Urinary bladder (tissue), 4 donors: ENCODE data around the gene CORO6. TPM values are rescaled to one million over a fixed set of nuclear protein-coding genes. Genes with fewer than 3 reads are reported as not detected.

Source experiments
- DNase-seq: peaks from one replicate; pipeline ENCODE4 v3.0.0-alpha.2; 2015; ENCODE audit errors: extremely low spot score
- H3K27ac ChIP-seq: one replicate; pipeline ENCODE4 v1.5.1; 2013; ENCODE audit warnings: low read depth, mild to moderate bottlenecking, moderate library complexity
- H3K36me3 ChIP-seq: one replicate; pipeline ENCODE4 v1.6.1; 2013; ENCODE audit warnings: mild to moderate bottlenecking, moderate library complexity; ENCODE audit not compliant: insufficient read depth
- H3K4me1 ChIP-seq: one replicate; pipeline ENCODE4 v1.6.1; 2013; ENCODE audit warnings: mild to moderate bottlenecking, moderate library complexity; ENCODE audit not compliant: insufficient read depth
- H3K4me3 ChIP-seq: one replicate; pipeline ENCODE4 v1.5.1; 2013; ENCODE audit warnings: low read depth, low read length
- WGBS: extraction: QIAGEN DNeasy Blood & Tissue Kit; methylation state at CpG from one replicate; pipeline ENCODE4 v1.1.7; 2013; 5-methylcytosine and 5-hydroxymethylcytosine counted together
- polyA plus RNA-seq: library from polyadenylated mRNA; stranded (reverse); fragments of 200-250 nt; gene quantifications from one replicate; pipeline ENCODE4 v1.2.3, GENCODE V29; 2013
- total RNA-seq: library from RNA; depleted of rRNA; stranded (reverse); fragments of >200 nt; gene quantifications from one replicate; pipeline ENCODE4 v1.2.3, GENCODE V29; 2014
- donor health status: healthy with polysubstance abuse.
- donor health status: healthy.

The CORO6 gene
- total and polyA plus RNA-seq, 2 donors, result 5.2 to 35.0 TPM

- no peak for DNase-seq
- Histone ChIP-seq H3K4me3 (no peak overlapping the region), H3K36me3 (peaks cover 4% of the 10 kb centered on the region), H3K4me1 (no peaks in the 10 kb centered on the region), H3K27ac (no peak overlapping the region)
- WGBS, result 93% methylated on average over 14 of the region's 14 CpGs
These were observed 43.9 kb downstream of the CORO6 start for GRCh38 chr17:29578626-29579485.

DNA sequence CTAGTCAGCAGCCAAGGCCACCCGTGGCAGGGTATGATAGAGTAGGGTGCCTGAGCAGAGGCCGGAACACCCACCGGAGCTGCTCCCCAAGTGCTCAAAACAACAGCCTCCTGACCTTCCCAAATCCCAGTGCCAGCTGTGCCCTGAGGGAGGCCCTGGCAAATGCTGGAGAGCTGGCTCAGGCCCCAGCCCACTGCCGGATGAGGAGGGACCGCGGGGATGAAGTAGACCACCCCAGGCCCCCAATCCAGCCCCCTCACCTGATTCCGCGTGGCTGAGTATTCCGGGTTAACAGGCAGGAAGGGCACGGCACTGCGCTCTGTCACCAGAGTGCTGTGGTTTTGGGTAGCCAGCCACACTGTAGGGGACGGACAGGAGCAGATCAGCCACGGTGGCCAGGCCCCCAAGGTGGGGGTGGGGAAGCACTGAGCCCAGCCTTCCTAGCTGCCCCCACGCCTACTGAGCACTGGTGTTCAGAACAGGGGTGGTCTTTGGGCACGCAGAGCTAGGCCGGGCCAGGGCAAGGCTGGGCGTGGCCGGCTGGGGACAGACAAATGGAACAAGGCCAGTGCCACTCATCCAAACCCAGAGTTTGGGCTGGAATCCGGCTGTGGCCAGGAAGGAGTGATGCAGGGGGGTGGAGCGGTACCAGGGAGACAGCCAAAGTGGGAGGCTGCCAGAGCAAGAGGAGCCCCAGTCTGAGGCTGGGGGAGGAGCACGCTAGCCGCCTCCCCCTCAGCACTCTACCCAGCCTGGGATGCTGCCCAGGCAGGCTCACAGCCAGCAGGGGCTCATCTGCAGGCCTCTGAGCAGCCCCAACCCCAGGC, 45.1 kb downstream of the CORO6 start:
- no peak overlapping the region for H3K4me3 ChIP-seq

DNA sequence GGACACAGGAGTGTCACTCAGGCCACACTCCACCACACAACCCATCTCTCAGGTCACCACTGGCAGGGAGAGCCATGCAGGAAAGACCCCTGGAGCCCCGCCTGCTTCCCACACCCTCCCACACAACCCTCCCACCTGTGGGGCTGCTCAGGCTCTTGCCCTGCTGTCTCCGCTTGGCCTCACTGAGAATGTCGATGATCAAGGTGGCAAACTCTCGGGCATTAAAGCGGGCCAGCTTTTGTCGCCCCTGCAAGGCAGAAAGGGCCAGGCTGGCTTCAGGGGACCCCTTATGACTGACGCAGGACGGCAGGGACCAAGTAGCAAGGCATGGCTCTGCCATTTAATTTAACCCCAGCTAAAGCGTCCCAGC, 45.7 kb downstream of the CORO6 start:
- Histone ChIP-seq H3K36me3 (peaks cover 4% of the 10 kb centered on the region), H3K4me1 (no peaks in the 10 kb centered on the region), H3K27ac (no peak overlapping the region), H3K4me3 (no peak overlapping the region)
- DNase-seq, result no peak
- 97% methylated on average over 9 of the region's 9 CpGs for WGBS

More for the DNA sequence above, 45.1 kb downstream of the CORO6 start:
- 68% methylated on average over 22 of the region's 22 CpGs for WGBS
- Histone ChIP-seq H3K27ac (no peak overlapping the region), H3K4me1 (no peaks in the 10 kb centered on the region), H3K36me3 (peaks cover 4% of the 10 kb centered on the region)
- DNase-seq, result no peak

DNA sequence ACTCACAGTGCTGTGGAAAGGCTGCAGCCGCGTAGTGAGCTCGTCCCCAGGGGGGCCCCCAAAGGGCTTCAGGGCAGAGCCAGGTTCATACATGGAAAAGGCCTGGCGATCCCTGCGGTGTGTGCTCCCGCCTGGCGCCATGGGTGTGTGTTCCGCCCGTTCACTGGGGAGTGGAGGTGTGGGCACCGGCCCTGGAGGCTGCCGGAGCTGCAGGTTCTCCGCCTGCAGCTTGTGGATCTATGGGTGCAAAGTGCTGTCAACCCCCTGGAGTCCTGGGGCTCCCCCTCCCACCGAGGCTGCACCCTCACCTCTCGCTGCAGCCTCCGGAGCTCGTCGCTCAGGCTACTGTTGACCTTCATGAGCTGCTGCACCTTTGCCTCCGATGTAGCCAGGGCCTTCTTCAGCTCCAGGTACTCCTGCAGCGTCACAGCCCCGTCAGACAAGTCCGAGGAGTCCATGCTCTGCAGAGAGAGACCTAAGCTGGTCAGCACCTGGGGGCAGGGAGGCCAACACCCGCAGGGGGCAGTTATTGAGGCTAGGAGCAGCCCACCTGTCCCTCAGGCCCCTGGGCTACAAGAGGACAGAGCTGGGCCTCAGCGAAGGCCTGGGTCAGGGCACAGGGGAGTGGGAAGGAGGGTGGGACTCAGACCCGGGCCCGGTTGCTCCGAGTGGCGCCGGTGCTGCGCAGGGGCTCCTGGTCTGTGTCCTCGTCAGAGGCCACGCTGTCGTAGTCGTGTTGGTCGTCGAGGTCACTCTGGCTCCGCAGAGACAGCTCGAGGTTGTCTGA, 46.3 kb downstream of the CORO6 start:
- 92% methylated on average over 37 of the region's 37 CpGs for WGBS
- Histone ChIP-seq H3K36me3 (peaks cover 4% of the 10 kb centered on the region), H3K4me3 (no peak overlapping the region)

DNA sequence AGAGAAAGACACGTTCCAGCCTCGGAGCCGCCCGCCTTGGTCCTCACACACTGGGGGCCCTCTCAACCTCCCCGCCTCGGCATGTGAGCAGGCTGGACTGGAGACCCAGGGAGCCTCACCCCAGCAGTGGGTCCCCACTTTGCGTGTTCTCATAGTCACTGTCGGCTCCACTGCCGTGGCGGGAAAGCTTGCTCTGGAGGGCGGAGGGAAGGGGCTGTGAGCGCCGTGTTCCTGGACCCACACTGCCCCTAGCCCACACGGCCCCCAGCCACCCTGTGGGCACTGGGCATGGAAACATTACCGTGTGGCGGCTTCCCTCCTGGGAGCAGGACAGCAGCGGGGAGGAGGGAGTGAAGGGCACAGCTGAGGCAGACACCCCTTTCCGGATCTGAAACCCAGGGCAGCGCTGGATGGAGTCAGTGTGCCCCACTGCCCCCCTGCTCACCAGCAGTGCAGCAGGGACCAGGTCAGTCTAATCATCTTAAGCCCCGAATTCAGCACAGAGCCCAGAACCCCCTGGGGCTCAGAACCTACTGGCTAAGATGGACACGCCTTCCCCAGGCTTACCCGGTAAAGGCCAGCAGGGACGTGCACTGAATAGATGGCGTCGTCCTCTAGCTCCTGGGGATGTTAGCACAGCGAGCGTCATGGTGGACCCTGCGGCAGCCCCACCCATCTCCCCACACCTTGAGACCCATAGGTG, 47.0 kb downstream of the CORO6 start:
- no peak overlapping the region for H3K27ac ChIP-seq
- H3K36me3 ChIP-seq, result peaks cover 4% of the 10 kb centered on the region
- H3K4me1 ChIP-seq, result no peaks in the 10 kb centered on the region
- 86% methylated on average over 28 of the region's 28 CpGs for WGBS
- H3K4me3 ChIP-seq, result no peak overlapping the region
- DNase-seq, result no peak

More for the DNA sequence above, 46.3 kb downstream of the CORO6 start:
- no peak overlapping the region for H3K27ac ChIP-seq
- DNase-seq, result no peak
- H3K4me1 ChIP-seq, result no peaks in the 10 kb centered on the region

DNA sequence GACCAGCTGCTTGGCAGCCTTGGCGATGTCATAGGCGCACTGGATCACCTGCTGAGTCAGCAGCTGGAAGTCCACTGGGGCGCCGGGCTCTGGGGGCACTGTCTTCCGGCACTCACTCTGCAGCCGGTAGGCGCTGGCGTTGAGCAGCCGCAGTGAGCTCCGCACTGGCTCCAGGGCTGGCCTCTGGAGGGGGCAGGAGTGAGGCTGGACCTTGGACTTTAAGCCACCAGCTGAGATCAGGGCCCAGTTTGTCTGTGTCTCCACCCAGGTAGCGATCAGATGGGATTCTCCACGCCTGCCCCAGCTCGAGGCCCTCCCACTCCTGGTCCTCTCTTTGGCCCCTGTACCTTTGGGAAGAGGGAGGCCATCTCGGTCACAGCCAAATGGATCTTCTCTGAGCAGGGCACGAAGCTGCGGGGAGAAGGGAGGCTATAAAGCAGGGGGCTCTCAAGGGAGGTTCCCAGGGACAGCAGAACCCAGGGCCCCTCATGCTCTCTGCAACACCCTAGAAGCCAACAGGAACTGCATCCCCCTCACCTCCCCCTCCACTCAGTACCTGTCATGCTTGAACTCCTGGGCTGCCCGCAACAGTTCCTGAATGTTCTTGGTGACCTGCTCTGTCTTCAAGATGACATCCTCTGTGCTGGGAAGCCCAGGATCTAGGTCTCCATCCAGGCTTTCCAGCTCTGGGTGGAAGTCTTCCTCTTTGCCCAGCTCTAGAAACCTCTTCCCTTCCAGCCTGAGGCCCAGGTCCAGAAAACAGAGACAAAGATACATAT, 47.8 kb downstream of the CORO6 start:
- H3K27ac ChIP-seq, result no peak overlapping the region
- peaks cover 4% of the 10 kb centered on the region for H3K36me3 ChIP-seq
- DNase-seq, result no peak
- WGBS, result 81% methylated on average over 17 of the region's 17 CpGs
- no peaks in the 10 kb centered on the region for H3K4me1 ChIP-seq
- no peak overlapping the region for H3K4me3 ChIP-seq

GRCh38 chr17:29573871-29574731, 48.6 kb downstream of the CORO6 start:
- WGBS, result 87% methylated on average over 14 of the region's 14 CpGs
- no peaks in the 10 kb centered on the region for H3K4me1 ChIP-seq
- no peak for DNase-seq
- H3K36me3 ChIP-seq, result peaks cover 4% of the 10 kb centered on the region
- H3K4me3 ChIP-seq, result no peak overlapping the region
- no peak overlapping the region for H3K27ac ChIP-seq

GRCh38 chr17:29573558-29573869, 49.2 kb downstream of the CORO6 start:
- 83% methylated on average over 6 of the region's 6 CpGs for WGBS
- DNase-seq, result no peak
- H3K36me3 ChIP-seq, result peaks cover 4% of the 10 kb centered on the region
- no peak overlapping the region for H3K4me3 ChIP-seq
- no peaks in the 10 kb centered on the region for H3K4me1 ChIP-seq
- H3K27ac ChIP-seq, result no peak overlapping the region

DNA sequence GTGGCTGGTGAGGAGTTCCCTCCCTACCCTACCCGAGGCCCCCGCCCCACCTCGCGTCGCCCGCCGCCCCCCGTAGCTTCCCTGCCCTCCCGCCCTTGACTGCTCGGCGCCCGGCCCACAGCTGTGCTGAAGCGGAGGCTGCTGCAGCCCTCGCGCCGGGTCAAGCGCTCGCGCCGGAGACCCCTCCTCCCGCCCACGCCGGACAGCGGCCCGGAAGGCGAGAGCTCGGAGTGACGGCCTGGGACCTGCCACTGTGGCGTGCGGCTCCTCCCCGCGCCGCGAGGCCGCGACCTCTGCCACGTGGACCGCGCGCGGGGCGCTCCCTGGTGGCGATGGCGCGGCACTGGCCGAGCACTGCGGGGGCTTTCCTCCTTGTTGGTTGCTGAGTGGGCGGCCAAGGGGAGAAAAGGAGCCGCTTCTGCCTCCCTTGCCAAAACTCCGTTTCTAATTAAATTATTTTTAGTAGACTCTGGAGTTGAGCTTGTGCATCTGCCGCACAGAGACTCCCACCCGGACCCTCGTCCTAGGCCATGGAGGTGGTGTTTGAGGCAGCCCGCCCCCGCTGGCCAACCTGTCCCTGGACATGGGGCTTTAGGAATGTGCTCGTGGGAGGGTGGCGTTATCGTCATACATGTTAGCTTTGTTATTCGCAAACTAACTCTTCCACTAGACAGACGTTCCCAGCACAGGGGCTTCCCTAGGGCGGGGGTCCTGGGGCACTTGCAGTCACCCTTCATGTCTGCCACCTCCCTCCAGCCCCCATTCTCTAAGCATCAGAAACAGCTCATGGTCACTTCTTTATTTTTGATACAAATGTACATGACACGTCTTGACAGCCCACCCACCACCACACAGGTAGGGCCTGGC, 49.8 kb downstream of the CORO6 start:
- H3K4me3 ChIP-seq, result peak overlapping the region; percentile 26
- DNase-seq, result no peak
- no peak overlapping the region for H3K27ac ChIP-seq
- H3K4me1 ChIP-seq, result no peaks in the 10 kb centered on the region
- H3K36me3 ChIP-seq, result peaks cover 4% of the 10 kb centered on the region
- 20% methylated on average over 62 of the region's 62 CpGs for WGBS

GRCh38 chr17:29571883-29572681, 50.6 kb downstream of the CORO6 start:
- H3K36me3 ChIP-seq, result peaks cover 4% of the 10 kb centered on the region
- WGBS, result 49% methylated on average over 30 of the region's 30 CpGs
- no peak overlapping the region for H3K27ac ChIP-seq

DNA sequence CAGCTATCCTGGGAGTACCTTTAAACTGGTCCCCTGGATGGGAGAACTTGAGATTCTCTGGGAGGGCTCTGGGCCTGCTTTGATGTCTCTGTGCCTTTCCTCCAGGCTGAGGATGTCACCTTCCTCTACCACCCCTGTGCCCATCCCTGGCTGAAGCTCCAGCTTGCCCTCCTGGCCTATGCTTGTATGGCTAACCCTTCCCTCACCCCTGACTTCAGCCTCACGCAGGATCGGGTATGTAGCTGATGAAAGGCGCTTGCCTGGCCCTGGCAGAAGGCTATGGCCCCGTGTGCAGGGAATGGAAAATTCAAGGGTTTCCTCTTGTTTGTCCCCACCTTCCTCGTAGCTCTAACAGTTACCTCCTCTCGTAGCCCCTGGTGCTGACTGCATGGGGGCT, 51.2 kb downstream of the CORO6 start:
- no peaks in the 10 kb centered on the region for H3K4me1 ChIP-seq
- no peak for DNase-seq
- WGBS, result 89% methylated on average over 6 of the region's 6 CpGs
- H3K27ac ChIP-seq, result no peak overlapping the region
- no peak overlapping the region for H3K4me3 ChIP-seq
- H3K36me3 ChIP-seq, result peaks cover 3% of the 10 kb centered on the region

More at GRCh38 chr17:29571883-29572681, 50.6 kb downstream of the CORO6 start:
- peak overlapping the region; percentile 26 for H3K4me3 ChIP-seq
- no peak for DNase-seq
- no peaks in the 10 kb centered on the region for H3K4me1 ChIP-seq
